Loucy (cell line): ENCODE measurements around the gene ZFHX3.

Experiments
- CTCF ChIP-seq: fragments of 200-600 bp; sonication (generic); conservative IDR thresholded peaks from 2 replicates; pipeline ENCODE4 v1.5.1; 2014; ENCODE audit warnings: mild to moderate bottlenecking, antibody characterized with exemption, low read length
- EZH2phosphoT487 ChIP-seq: fragments of 200-600 bp; IDR thresholded peaks from 2 replicates; pipeline ENCODE4 v1.6.1; 2018; ENCODE audit warnings: antibody characterized with exemption, mild to moderate bottlenecking, moderate library complexity, borderline replicate concordance

- no peak for TF ChIP-seq CTCF
- no peak for TF ChIP-seq EZH2phosphoT487
Observed at GRCh38 chr16:72894293-72895151, 153.4 kb downstream of the ZFHX3 start.
